Astrocyte (in vitro differentiated cells and primary cell): Measurements from ENCODE around the gene ANKDD1B.

Experiments used
- CTCF ChIP-seq: IDR thresholded peaks from 2 replicates; pipeline ENCODE4 v1.5.1; 2011; ENCODE audit warnings: low read depth, mild to moderate bottlenecking, inconsistent platforms, low read length, moderate library complexity; ENCODE audit not compliant: insufficient read depth
- EZH2 ChIP-seq: IDR thresholded peaks from 2 replicates; pipeline ENCODE4 v1.6.1; 2012; ENCODE audit warnings: mild to moderate bottlenecking, low read length, inconsistent platforms; ENCODE audit not compliant: insufficient read depth

GRCh38 chr5:75662061-75662460, 50.8 kb downstream of the ANKDD1B start:
- TF ChIP-seq CTCF (no peak), EZH2 (no peak)
